RWPE2 (cell line): Measurements from ENCODE around the gene NUP88.

ENCODE experiments used
- ATAC-seq: fragments of 200-7000 bp; cut with Tn5 transposase; 3 replicates; pipeline ENCODE4 v1.9.1; 2021; ENCODE audit warnings: low read depth
- DNase-seq: peaks from one replicate; pipeline ENCODE4 v3.0.0-alpha.2; 2020; ENCODE audit warnings: low spot score
- H3K27ac ChIP-seq: fragments of 450-650 bp; 2 replicates; pipeline ENCODE4 v1.5.1; 2017; ENCODE audit warnings: mild to moderate bottlenecking; ENCODE audit not compliant: poor library complexity, severe bottlenecking
- H3K27me3 ChIP-seq: fragments of 250-450 bp; sonication (Bioruptor Pico); 2 replicates; pipeline ENCODE4 v1.5.1; 2021; ENCODE audit warnings: mild to moderate bottlenecking, moderate library complexity; ENCODE audit not compliant: insufficient read depth, poor library complexity, severe bottlenecking
- H3K36me3 ChIP-seq: fragments of 250-450 bp; sonication (Bioruptor Pico); 2 replicates; pipeline ENCODE4 v1.5.1; 2020; ENCODE audit warnings: low read depth, mild to moderate bottlenecking, moderate library complexity
- H3K4me1 ChIP-seq: fragments of 250-450 bp; sonication (Bioruptor Pico); 2 replicates; pipeline ENCODE4 v1.5.1; 2021; ENCODE audit warnings: mild to moderate bottlenecking, moderate library complexity; ENCODE audit not compliant: insufficient read depth, poor library complexity, severe bottlenecking
- H3K4me3 ChIP-seq: fragments of 250-450 bp; sonication (Bioruptor Pico); 2 replicates; pipeline ENCODE4 v1.5.1; 2021; ENCODE audit warnings: mild to moderate bottlenecking, moderate library complexity; ENCODE audit not compliant: severe bottlenecking
- H3K9me3 ChIP-seq: fragments of 250-450 bp; sonication (Bioruptor Pico); 2 replicates; pipeline ENCODE4 v1.5.1; 2021; ENCODE audit warnings: mild to moderate bottlenecking, moderate library complexity; ENCODE audit not compliant: severe bottlenecking
- TF ChIP-seq, protein P1 (sequence below): fragments of 450-650 bp; IDR thresholded peaks from one replicate; pipeline ENCODE4 v1.5.1; 2017; ENCODE audit warnings: mild to moderate bottlenecking, moderate library complexity; ENCODE audit not compliant: poor library complexity, severe bottlenecking

Gene NUP88

DNA sequence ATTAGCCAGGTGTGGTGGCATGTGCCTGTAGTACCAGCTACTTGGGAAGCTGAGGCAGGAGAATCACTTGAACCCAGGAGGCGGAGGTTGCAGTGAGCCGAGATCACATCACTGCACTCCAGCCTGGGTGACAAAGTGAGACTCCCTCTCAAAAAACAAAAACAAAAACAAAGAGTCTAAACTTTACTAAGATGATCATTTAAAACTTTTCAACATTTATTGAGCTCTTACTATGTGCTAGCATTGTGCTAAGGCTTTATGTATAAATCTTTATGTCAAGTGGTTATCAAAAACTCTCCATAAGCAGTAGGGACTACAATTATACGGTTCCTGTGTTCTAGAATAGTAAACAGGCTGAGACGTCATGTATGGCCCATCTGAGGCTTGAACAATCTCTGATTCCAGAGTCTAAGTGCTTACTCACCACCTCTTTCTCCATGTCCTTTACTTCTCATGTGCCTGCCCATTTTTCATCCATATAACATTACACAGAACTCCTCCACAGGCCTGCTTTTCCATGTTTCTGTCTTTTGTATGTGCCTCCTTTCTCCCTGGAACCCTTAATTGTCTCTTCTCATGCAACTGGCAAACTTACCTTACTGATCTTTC is 66.7 kb downstream of the NUP88 start:
- no peaks in the 10 kb centered on the region for H3K9me3 ChIP-seq
- TF ChIP-seq, protein P1, sequence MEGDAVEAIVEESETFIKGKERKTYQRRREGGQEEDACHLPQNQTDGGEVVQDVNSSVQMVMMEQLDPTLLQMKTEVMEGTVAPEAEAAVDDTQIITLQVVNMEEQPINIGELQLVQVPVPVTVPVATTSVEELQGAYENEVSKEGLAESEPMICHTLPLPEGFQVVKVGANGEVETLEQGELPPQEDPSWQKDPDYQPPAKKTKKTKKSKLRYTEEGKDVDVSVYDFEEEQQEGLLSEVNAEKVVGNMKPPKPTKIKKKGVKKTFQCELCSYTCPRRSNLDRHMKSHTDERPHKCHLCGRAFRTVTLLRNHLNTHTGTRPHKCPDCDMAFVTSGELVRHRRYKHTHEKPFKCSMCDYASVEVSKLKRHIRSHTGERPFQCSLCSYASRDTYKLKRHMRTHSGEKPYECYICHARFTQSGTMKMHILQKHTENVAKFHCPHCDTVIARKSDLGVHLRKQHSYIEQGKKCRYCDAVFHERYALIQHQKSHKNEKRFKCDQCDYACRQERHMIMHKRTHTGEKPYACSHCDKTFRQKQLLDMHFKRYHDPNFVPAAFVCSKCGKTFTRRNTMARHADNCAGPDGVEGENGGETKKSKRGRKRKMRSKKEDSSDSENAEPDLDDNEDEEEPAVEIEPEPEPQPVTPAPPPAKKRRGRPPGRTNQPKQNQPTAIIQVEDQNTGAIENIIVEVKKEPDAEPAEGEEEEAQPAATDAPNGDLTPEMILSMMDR, result no peak

DNA sequence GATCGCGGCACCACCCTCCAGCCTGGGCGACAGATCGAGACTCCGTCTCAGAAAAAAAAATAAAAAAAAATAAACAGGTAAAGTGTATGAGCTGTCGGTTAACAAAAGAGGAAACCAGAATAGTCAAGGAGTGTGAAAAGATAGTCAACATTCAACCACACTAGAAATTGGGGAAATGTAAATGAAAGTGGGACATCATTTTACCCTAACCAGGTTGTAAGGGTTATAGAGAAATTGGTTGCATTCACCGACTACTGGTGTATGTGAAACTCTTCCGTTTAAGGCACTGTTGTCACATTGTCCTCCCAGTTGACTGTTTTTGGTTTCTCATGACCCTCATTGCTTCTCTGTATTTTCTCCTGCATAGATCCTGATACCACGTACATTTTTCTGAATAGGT is 74.5 kb downstream of the NUP88 start:
- Histone ChIP-seq H3K4me3 (no peak overlapping the region), H3K27me3 (no peaks in the 10 kb centered on the region), H3K27ac (no peak overlapping the region), H3K4me1 (no peaks in the 10 kb centered on the region), H3K36me3 (peaks cover 45% of the 10 kb centered on the region), H3K9me3 (no peaks in the 10 kb centered on the region)
- ATAC-seq (no peak), DNase-seq (no peak)
- TF ChIP-seq, protein P1, result no peak

More for the DNA sequence above, 66.7 kb downstream of the NUP88 start:
- H3K27me3 ChIP-seq, result no peaks in the 10 kb centered on the region
- no peak overlapping the region for H3K27ac ChIP-seq
- DNase-seq (no peak), ATAC-seq (no peak)
- peaks cover 12% of the 10 kb centered on the region for H3K4me1 ChIP-seq
- peaks cover 58% of the 10 kb centered on the region for H3K36me3 ChIP-seq
- no peak overlapping the region for H3K4me3 ChIP-seq
